Kidney (tissue), 14 donors: Measurements from ENCODE around the gene C1orf56. TPM values are rescaled to one million over a fixed set of nuclear protein-coding genes. Genes with fewer than 3 reads are reported as not detected.
A peak's percentile ranks its signal among the peaks of the same experiment; 100 is the strongest.

Experiments used
- DNase-seq, 5 donors: peaks; one replicate each; pipeline ENCODE4 v3.0.0-alpha.2; 2013 to 2020
- FAIRE-seq: peaks from 2 replicates; lab custom pipeline; 2012; peaks lifted over from hg19 to GRCh38; lab: Jason Lieb, UNC
- H3K27ac ChIP-seq, 2 donors: one replicate each; pipeline ENCODE4 v1.7.0; 2013; ENCODE audit warnings: low read depth in 2 of 2, low read length in 2 of 2, inconsistent platforms in 1 of 2
- H3K27me3 ChIP-seq: one replicate; pipeline ENCODE4 v1.7.1; 2013; ENCODE audit warnings: low read length, inconsistent platforms; ENCODE audit not compliant: control insufficient read depth, insufficient read depth
- H3K36me3 ChIP-seq, 3 donors: one replicate each; pipeline versions ENCODE4 v1.7.0 to v1.7.1; 2013; ENCODE audit warnings: low read length in 3 of 3, control low read depth in 1 of 3, inconsistent platforms in 1 of 3; ENCODE audit not compliant: insufficient read depth in 3 of 3, control insufficient read depth in 2 of 3
- H3K4me1 ChIP-seq, 3 donors: one replicate each; pipeline versions ENCODE4 v1.7.0 to v1.7.1; 2013; ENCODE audit warnings: low read length in 3 of 3, inconsistent platforms in 1 of 3, low read depth in 1 of 3; ENCODE audit not compliant: control insufficient read depth in 2 of 3, insufficient read depth in 2 of 3
- H3K4me3 ChIP-seq, 3 donors: one replicate each; pipeline versions ENCODE4 v1.7.0 to v1.8.1; 2013; ENCODE audit warnings: low read length in 3 of 3, control low read depth in 1 of 3, inconsistent platforms in 1 of 3
- H3K9ac ChIP-seq, 3 donors: one replicate each; pipeline versions ENCODE4 v1.7.0 to v1.7.1; 2013; ENCODE audit warnings: low read length in 3 of 3, control low read depth in 1 of 3, inconsistent platforms in 1 of 3
- H3K9me3 ChIP-seq, 3 donors: one replicate each; pipeline versions ENCODE4 v1.7.0 to v1.7.1; 2013; ENCODE audit warnings: low read length in 3 of 3, control low read depth in 1 of 3, inconsistent platforms in 1 of 3; ENCODE audit not compliant: control insufficient read depth in 2 of 3, insufficient read depth in 1 of 3
- CTCF ChIP-seq: IDR thresholded peaks from 3 replicates; pipeline ENCODE4 v1.5.1; 2012; ENCODE audit warnings: mild to moderate bottlenecking, moderate library complexity, borderline replicate concordance; ENCODE audit not compliant: insufficient read depth; ENCODE audit errors: extremely low read depth
- intact Hi-C: fragments of 100-400 bp; cut with DNase I; formaldehyde crosslinking; loops from one replicate; pipeline ENCODE4 v1.11.1; 2022
- polyA plus RNA-seq: library from polyadenylated mRNA; stranded (reverse); fragments of 350-450 nt; fragmentation: Illumina TruSeq; extraction: RNeasy Lipid Tissue Mini Kit (QIAGEN cat#74804); gene quantifications from one replicate; pipeline ENCODE4 v1.2.3, GENCODE V29; 2014; ENCODE audit warnings: low read depth, low replicate concordance; ENCODE audit not compliant: insufficient read depth
- total RNA-seq: library from RNA; stranded (reverse); fragmentation: NEBNext Ultra II Directional; extraction: Animal tissue kit (Norgen Biotek cat#: 25700); gene quantifications from one replicate; pipeline ENCODE4 v1.2.1, GENCODE V29; 2021
- donor health status: control.
- donor health status: control.
- donor health status: control.
- donor health status: control.
- donor health status: control.
- donor health status: DM: yes; HTN: yes; CAD: no.
- donor health status: Normal renal cell carcinoma (clear cell type).

C1orf56 gene
- total and polyA plus RNA-seq, 2 donors from 2014 or later = 6.2 to 12.8 TPM

DNA sequence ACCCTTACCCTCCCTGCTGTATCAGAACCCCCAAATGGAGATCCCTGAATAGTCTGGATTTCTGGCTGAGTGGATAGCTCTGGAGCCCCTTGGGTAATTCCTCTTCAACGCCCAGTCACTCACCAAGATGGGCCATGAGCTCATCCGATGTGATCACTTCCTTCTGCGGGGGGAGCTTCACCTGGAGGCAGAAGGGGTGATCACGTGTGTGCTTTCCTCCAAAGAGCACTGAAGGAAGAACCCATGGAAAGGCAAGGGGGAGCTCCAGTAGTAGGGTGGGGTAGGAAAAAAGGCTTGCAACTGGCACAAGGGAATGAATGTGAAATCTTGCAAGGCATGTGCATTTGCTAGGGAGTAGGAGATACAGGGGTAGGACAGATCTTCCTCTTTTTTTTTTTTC lies 45.9 kb upstream of the C1orf56 start:
- no peak overlapping the region for H3K9ac ChIP-seq
- H3K27me3 ChIP-seq = no peaks in the 10 kb centered on the region
- no peak overlapping the region for H3K4me3 ChIP-seq
- intact Hi-C loops = no loop called here
- FAIRE-seq (no peak), DNase-seq (no peak)
- no peak for TF ChIP-seq CTCF
- H3K27ac ChIP-seq = no peak overlapping the region
- H3K36me3 ChIP-seq = peaks cover 0 to 41% (median 18%) of the 10 kb centered on the region in 3 donors
- no peaks in the 10 kb centered on the region for H3K9me3 ChIP-seq
- H3K4me1 ChIP-seq = peaks cover 4 to 20% (median 11%) of the 10 kb centered on the region in 3 donors

DNA sequence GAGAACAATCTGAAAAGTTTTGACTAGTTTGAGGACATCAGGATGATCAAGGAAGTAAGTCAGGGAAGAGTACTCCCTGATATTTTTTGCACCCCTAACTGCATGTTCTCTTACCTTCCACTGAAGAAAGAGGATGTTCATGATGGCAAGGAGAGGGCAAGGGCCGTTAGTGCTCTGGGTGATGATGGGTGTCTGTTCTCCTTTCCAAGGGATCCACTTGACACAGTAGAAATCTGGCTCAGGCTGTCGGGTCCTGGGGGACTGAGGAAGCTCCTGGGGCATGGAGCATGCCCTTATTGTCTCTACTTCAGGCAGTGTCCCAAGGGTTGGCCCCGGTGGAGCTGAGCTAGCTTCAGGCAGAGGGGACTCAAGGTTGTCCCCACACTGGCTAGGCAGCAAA lies 45.5 kb upstream of the C1orf56 start:
- Histone ChIP-seq H3K27me3 (no peaks in the 10 kb centered on the region), H3K27ac (peak overlapping the region in 1 of 2 donors; percentile 35), H3K36me3 (peaks cover 0 to 37% (median 18%) of the 10 kb centered on the region in 3 donors), H3K9ac (no peak overlapping the region), H3K4me3 (no peak overlapping the region), H3K9me3 (no peaks in the 10 kb centered on the region), H3K4me1 (peaks cover 4 to 20% (median 11%) of the 10 kb centered on the region in 3 donors)
- no peak for FAIRE-seq
- no peak for TF ChIP-seq CTCF
- DNase-seq = no peak
- intact Hi-C loops = no loop called here

GRCh38 chr1:151002611-151003010 lies 44.9 kb upstream of the C1orf56 start:
- intact Hi-C loops = no loop called here

More at GRCh38 chr1:151002611-151003010, 44.9 kb upstream of the C1orf56 start:
- H3K27ac ChIP-seq = peak overlapping the region in 1 of 2 donors; percentile 44
- no peaks in the 10 kb centered on the region for H3K27me3 ChIP-seq
- TF ChIP-seq CTCF = no peak
- DNase-seq (peak in 1 of 5 donors; percentile 25), FAIRE-seq (no peak)
- peaks cover 4 to 23% (median 14%) of the 10 kb centered on the region in 3 donors for H3K4me1 ChIP-seq
- H3K36me3 ChIP-seq = peaks cover 0 to 36% (median 18%) of the 10 kb centered on the region in 3 donors
- H3K9me3 ChIP-seq = no peaks in the 10 kb centered on the region
- H3K9ac ChIP-seq = peak overlapping the region in 1 of 3 donors; percentile 66
- H3K4me3 ChIP-seq = peak overlapping the region in 1 of 3 donors; percentile 46
